GM04503 (cell line): ENCODE measurements around the gene ARPP21.
"Not testable (repeated sequence)": the region's sequence is repeated elsewhere in the genome, so short reads cannot be mapped to it uniquely, and the experiment has no call there.

Experiments
- DNase-seq: peaks from one replicate; pipeline ENCODE4 v3.0.0-alpha.2; 2012; ENCODE audit warnings: low read depth

ARPP21 gene

DNA sequence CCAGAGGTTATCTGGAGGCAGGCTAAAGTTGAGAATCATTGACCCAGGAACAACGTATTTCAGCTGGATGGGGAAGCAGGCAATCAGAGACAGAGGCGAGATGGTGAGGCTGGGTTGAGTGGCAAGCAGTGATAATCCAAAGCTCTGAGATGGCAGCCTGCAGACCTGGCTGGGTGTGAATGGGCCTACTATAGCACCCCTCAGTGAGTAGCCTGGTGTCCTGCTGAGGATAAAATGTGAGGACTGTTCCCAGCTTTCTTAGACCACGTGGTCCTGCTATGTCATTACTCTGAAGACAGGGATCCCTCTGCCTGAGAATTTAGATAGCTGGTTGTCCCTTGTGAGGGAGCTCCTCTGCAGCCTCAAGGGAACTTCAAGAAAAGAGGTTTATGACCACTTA lies 141.5 kb downstream of the ARPP21 start:
- no peak for DNase-seq

DNA sequence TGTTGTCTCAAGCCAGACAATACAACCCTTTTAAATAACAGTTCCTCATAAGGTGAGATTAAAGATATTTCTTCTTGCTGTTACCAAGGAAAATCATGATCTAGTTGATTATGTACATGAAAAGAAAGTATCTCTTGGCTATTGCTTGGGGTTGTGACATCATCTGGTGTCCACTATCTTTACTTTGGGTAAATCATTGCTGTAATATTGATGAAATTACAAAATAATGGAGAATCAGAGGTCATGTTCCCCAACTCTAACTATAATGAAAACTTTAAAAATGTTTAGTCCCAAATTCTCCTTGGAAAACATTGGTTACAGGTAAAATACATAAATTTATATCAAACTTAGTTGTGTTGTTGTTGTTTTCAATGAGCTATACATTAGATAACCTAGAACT lies 142.2 kb downstream of the ARPP21 start:
- DNase-seq: no peak

DNA sequence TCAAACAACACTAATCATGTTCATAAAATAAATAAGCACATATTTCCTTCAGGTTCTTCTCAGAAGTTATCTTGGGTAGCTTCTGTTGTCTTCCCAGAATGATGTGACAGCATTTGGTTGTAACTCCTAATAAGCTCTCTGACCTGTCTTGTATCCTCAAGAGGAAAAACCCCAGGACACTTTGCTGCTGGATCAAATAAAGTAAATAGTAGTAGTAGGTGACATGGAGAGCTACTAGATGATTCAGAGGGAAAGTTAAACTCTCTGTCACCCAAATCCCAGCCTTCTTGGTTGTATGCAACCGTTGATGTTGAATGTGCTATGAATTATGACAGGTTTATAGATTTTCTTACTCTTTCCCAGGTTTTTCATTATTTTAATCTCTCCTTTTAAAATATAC lies 143.0 kb downstream of the ARPP21 start:
- DNase-seq: no peak

DNA sequence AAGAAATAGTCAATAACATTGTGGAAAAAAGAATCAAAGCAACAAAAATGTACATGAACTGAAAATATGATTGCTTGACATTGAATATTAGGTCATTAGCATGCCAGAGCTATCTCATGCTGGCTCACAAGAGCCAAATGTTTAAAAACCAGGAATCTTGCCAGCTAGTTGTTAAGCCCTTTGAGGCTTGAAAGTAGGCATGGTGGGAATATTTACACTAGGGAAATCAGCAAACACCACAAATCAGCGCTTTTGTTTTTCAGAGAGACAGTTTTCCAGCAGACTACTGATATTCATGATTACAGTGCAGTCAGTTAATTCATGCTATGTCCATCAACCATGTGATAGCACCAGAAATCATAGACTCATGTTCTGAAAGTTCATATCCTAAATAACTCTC lies 144.8 kb downstream of the ARPP21 start:
- no peak for DNase-seq

DNA sequence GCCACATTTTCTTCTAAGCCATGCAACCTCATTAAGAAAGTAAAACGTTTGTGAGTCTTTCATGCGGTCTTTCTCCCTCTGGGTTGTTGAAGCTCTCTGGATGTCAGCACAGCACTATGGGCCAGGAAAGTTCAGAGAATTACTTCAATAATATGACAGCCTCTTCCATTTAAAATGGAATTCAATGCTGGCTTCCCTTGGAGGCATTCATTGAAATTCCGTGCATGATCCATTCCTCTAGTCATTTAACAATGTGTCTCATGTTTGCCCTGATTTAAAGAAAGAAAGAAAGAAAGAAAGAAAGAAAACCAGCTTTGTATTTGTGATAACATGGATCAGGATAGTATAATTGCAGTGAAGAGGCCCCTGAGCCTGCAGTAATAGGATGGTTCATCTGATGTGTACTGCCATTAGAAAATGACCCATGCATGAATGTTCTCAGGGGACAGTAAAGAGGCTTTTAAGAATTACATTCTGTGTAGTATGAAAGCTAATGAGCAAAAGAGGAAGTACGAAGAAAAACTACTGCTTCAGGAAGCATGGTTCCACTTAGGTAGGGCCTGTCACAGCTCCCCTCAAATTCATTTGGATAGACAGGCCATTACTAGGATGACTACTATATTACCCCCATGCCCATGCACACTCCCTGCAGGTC lies 146.0 kb downstream of the ARPP21 start:
- no peak for DNase-seq

DNA sequence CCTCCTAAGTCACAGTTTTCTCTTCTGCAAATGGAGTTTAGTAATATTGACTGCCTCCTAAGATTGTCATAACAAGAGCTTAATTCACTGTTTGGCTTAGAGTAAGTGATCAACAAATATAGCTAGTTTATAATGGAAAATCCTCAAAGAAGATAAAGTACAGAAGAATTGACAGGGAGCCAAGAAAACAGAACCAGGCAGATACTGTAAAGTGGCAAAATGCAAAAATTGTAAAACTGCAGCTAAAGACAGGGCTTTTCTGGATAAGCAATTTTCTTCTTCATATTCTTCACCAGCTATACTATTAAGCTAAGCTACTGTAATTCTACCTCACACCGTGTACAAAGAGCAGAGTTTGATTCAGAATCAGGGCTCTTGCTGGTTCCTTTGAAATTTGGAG lies 148.6 kb downstream of the ARPP21 start:
- DNase-seq: no peak

DNA sequence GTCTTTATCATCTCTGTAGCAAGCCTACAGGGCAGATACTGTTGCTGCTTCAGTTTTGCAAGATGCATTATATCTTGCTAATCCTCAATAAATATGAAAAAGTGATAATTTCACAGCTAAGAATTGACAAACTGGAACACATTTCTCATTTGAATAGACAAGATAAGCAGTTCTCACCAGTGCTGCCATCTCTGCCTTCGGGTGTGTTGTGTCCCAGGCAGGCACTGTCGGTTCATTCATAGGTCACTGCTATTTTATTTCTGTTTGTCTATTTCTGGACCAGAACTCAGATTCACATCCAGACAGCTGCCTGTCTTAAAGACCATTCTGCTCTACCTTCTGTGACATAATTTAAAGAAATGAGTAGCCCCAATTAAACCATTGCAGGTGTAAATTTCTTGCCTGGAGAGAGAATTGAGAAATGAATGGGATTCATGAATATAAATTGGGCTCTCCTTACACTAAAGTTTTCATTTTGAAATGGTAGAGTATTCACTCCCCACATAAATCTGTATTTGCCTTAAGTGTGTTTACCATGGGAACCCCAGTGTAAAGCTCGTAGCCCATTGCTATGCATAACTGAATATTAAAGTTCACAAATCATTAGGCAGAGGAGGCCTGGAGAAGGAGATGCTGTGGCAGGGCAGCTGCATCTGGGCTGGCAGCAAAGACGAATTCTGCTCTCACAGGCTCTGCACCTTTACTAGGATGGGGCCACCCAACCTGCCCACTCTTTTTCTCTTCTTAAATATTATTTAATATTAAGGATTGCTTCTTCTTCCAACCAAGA lies 149.9 kb downstream of the ARPP21 start:
- DNase-seq: no peak

DNA sequence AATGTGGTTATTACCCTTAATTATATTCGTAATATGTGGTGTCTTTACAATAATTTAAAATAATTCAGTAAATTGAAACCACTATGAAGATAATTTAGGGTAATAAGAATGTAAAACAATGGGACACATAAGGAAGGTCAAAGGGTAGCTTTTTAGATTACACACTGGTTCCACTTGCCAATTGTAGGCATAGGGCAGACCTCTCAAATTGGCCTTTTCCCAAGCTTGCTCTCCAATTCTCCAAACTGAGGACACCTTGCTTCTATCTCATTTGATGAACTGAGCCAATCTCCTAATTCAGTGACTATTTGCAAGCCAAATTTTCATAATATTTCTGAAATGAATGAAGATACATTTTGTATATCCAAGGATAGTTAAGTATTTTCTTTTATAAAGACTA lies 151.4 kb downstream of the ARPP21 start:
- no peak for DNase-seq

DNA sequence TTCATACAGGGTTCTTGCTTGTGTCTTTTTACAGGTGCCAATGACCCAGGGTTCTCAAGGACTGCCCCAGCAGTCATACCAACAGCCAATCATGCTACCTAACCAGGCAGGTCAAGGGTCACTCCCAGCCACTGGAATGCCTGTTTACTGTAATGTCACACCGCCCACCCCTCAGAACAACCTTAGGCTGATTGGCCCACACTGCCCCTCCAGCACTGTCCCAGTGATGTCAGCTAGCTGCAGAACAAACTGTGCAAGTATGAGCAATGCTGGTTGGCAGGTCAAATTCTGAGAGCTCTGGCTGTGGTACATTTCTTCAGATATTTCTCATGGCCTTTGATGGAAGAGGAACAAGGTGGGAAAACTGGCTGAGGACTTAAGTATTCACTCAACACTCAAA lies 154.3 kb downstream of the ARPP21 start:
- DNase-seq: no peak

DNA sequence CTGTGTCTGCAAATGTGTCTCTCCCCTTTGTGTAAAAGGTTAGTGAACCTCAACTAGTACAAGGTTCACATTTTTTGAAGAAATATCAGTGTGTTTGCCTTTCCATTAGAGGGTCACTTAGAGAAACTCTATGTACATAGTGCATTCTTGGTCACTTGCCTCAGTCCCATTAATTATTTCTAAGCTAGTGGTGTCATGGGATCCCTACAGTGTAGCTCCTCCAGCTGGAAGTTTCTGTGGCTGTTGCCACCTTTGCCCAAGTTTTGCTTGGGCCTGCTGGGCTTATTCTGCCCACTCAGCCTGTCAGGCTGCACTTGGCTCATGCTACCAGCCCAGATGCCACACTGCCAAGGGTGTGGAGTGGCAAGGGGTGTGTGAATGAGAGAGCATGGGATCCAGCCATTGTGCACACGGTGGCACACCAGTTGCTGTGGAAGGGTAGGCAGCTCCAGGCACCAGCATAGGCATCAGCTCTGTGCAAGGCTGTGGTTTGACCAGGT lies 161.7 kb downstream of the ARPP21 start:
- DNase-seq: no peak

DNA sequence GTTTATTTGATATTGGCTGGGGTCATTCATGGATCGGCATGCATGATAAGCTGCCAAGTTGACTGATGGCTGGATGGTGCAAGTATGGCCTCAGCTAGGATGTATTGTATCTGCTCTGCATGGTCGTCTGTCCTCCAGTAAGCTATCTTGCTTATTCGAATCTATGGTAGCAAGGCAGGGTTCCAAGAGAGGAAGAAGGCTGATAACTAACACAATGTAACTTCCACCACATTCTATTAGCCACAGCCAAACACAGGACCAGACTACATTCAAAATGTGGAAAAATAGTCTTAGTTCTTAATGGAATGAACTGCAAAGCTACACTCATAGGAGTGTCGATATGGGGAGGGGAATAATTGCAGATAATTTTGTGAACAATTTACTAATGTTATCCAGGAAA lies 175.2 kb downstream of the ARPP21 start:
- no peak for DNase-seq

DNA sequence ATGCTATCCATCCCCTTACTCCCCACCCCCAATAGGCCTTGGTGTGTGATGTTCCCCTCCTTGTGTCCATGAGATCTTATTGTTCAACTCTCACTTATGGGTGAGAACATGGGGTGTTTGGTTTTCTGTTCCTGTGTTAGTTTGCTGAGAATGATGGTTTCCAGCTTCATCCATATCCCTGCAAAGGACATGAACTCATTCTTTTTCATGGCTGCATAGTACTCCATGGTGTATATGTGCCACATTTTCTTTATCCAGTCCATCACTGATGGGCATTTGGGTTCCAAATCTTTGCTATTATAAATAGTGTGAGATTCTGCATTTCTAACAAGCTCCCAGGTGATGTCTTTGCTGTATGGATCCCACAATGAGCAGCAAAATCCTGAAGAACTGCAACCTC lies 176.5 kb downstream of the ARPP21 start:
- DNase-seq: not testable (repeated sequence)

DNA sequence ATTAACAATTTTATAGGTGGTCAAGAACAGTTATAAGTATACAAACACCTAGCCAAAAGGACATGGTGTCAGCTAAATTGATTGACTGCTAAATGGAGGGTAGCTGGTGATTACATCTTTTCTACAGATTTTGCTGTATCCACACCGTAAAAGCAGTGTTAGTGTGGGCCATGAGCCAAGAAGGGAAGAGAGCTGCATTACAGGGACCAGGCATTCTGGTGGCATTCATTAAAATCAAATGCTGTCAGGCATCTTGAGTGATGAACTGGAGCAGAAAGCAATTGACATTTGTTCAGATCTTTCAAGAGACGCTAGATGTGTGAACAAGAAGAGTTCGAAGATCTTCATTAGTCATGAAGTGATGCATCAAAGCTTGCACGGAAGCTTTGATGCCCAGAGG lies 177.9 kb downstream of the ARPP21 start:
- no peak for DNase-seq

DNA sequence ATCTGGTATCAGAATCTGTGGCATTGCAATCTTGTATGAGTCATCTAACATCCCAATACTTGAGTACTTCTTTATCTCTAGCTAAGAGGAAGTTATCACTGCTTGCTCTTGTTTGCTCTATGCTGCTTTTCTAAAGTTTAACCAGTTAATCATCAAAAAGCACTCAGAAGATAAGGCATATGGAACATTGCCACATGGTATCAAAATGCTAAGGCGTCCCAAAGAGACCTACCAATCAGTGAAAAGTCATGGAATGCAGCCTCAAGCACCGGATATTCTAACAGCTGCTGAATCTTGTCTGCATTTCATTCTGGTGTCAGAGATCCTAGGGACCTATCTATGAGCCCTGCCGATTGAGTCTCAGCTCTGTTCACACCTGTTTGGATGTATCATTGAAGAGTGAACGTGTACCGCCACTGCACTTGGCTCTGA lies 192.8 kb downstream of the ARPP21 start:
- DNase-seq: no peak
